CD14-positive monocyte (primary cell): ENCODE results near the gene MPP2. TPM values are rescaled to one million over a fixed set of nuclear protein-coding genes. Genes with fewer than 3 reads are reported as not detected.
A peak's percentile ranks its signal among the peaks of the same experiment; 100 is the strongest.

Experiments
- DNase-seq, 3 donors: peaks; one replicate each; pipeline ENCODE4 v3.0.0-alpha.2; 2011 to 2022
- H2AFZ ChIP-seq: 2 replicates; pipeline ENCODE4 v1.6.0; 2012; ENCODE audit warnings: mild to moderate bottlenecking, low read depth, low read length, inconsistent platforms; ENCODE audit not compliant: insufficient read depth, poor library complexity, severe bottlenecking
- H3K27ac ChIP-seq, 2 donors: 1 replicate in 1 of 2; 2 replicates in 1 of 2; pipeline ENCODE4 v1.5.1; 2012 to 2013; ENCODE audit warnings: low read length in 2 of 2, control low read depth in 1 of 2, inconsistent platforms in 1 of 2, low read depth in 1 of 2, mild to moderate bottlenecking in 1 of 2
- H3K27me3 ChIP-seq, 2 donors: one replicate each; pipeline versions ENCODE4 v1.6.0 to v1.6.1; 2011 to 2013; ENCODE audit warnings: low read length in 2 of 2; ENCODE audit not compliant: control insufficient read depth in 2 of 2, insufficient read depth in 2 of 2
- H3K36me3 ChIP-seq, 2 donors: replicated peaks in 1 of 2; 1 replicate in 1 of 2; 2 replicates in 1 of 2; pipeline versions ENCODE4 v1.5.1 to v1.6.1; 2012 to 2013; ENCODE audit warnings: low read length in 2 of 2, control low read depth in 1 of 2, inconsistent platforms in 1 of 2, mild to moderate bottlenecking in 1 of 2; ENCODE audit not compliant: insufficient read depth in 2 of 2, control insufficient read depth in 1 of 2
- H3K4me1 ChIP-seq, 2 donors: 1 replicate in 1 of 2; 2 replicates in 1 of 2; pipeline versions ENCODE4 v1.5.1 to v1.6.1; 2012 to 2013; ENCODE audit warnings: low read length in 2 of 2, control low read depth in 1 of 2, inconsistent platforms in 1 of 2, mild to moderate bottlenecking in 1 of 2, moderate library complexity in 1 of 2; ENCODE audit not compliant: insufficient read depth in 2 of 2, control insufficient read depth in 1 of 2
- H3K4me2 ChIP-seq: replicated peaks from 2 replicates; pipeline ENCODE3; 2012; ENCODE audit warnings: low read length, moderate library complexity, mild to moderate bottlenecking; ENCODE audit not compliant: poor library complexity, severe bottlenecking; ENCODE audit errors: extremely low read depth
- H3K4me3 ChIP-seq, 3 experiments: fragments of 200-600 bp in 1 of 3; sonication (generic) in 1 of 3; replicated peaks in 1 of 3; 1 replicate in 2 of 3; 2 replicates in 1 of 3; pipeline ENCODE4 v1.5.1; 2011 to 2013; ENCODE audit warnings: low read length in 3 of 3, mild to moderate bottlenecking in 3 of 3, control low read depth in 2 of 3, low read depth in 2 of 3, inconsistent platforms in 1 of 3, moderate library complexity in 1 of 3
- H3K79me2 ChIP-seq: 2 replicates; pipeline ENCODE4 v1.6.0; 2012; ENCODE audit warnings: mild to moderate bottlenecking, control low read depth, inconsistent platforms, low read length, moderate library complexity; ENCODE audit not compliant: insufficient read depth
- H3K9ac ChIP-seq: 2 replicates; pipeline ENCODE4 v1.6.0; 2017; ENCODE audit warnings: low read length, mild to moderate bottlenecking; ENCODE audit not compliant: insufficient read depth, poor library complexity, severe bottlenecking
- H3K9me3 ChIP-seq, 2 donors: replicated peaks in 1 of 2; 1 replicate in 1 of 2; 2 replicates in 1 of 2; pipeline versions ENCODE4 v1.5.1 to v1.6.1; 2012 to 2013; ENCODE audit warnings: low read length in 2 of 2, control low read depth in 1 of 2; ENCODE audit not compliant: control insufficient read depth in 1 of 2, insufficient read depth in 1 of 2
- H4K20me1 ChIP-seq: 2 replicates; pipeline ENCODE4 v1.6.0; 2012; ENCODE audit warnings: mild to moderate bottlenecking, low read length, control low read depth, moderate library complexity; ENCODE audit not compliant: insufficient read depth
- H3K27ac Mint-ChIP-seq, 7 donors: one replicate each; pipeline ENCODE4 v1.8.0; 2020; ENCODE audit warnings: mild to moderate bottlenecking in 7 of 7, mixed read lengths in 7 of 7, moderate library complexity in 6 of 7, inconsistent platforms in 2 of 7
- H3K27me3 Mint-ChIP-seq, 3 donors: one replicate each; pipeline ENCODE4 v1.8.0; 2021 to 2022; ENCODE audit warnings: low read depth in 3 of 3, mild to moderate bottlenecking in 3 of 3, mixed read lengths in 3 of 3, moderate library complexity in 3 of 3, inconsistent platforms in 1 of 3
- H3K36me3 Mint-ChIP-seq, 2 donors: one replicate each; pipeline ENCODE4 v1.8.0; 2020; ENCODE audit warnings: mixed read lengths in 2 of 2, inconsistent platforms in 1 of 2, mild to moderate bottlenecking in 1 of 2
- H3K4me1 Mint-ChIP-seq: one replicate; pipeline ENCODE4 v1.8.0; 2020; ENCODE audit warnings: mild to moderate bottlenecking, mixed read lengths
- H3K4me3 Mint-ChIP-seq, 2 donors: one replicate each; pipeline ENCODE4 v1.8.0; 2020; ENCODE audit warnings: mild to moderate bottlenecking in 2 of 2, mixed read lengths in 2 of 2, moderate library complexity in 1 of 2
- H3K9me3 Mint-ChIP-seq, 7 donors: one replicate each; pipeline ENCODE4 v1.8.0; 2020 to 2022; ENCODE audit warnings: mixed read lengths in 7 of 7, mild to moderate bottlenecking in 6 of 7, moderate library complexity in 6 of 7, inconsistent platforms in 2 of 7
- WGBS: methylation state at CpG from one replicate; pipeline ENCODE4 v1.1.5; 2013; ENCODE audit warnings: missing lambda C conversion rate; ENCODE audit not compliant: insufficient coverage; 5-methylcytosine and 5-hydroxymethylcytosine counted together
- intact Hi-C, 2 donors: fragments of 100-400 bp; cut with micrococcal nuclease; formaldehyde crosslinking; loops; one replicate each; pipeline versions ENCODE4 v1.15.0 to v1.15.1; 2023
- polyA plus RNA-seq, 3 donors: library from polyadenylated mRNA; depleted of rRNA in 1 of 3; unstranded in 2 of 3; stranded (reverse) in 1 of 3; fragments of 300-500 nt in 2 of 3; fragments of >200 nt in 1 of 3; fragmentation: Illumina TruSeq in 2 of 3; gene quantifications; 1 replicate in 2 of 3; 2 replicates in 1 of 3; pipeline ENCODE4 v1.2.3, GENCODE V29; 2012 to 2021
- TF ChIP-seq, protein P1 (sequence below): fragments of 200-600 bp; IDR thresholded peaks from one replicate; pipeline ENCODE4 v1.8.0; 2022; ENCODE audit warnings: antibody characterized with exemption, mild to moderate bottlenecking

MPP2 gene
- polyA plus RNA-seq, 3 donors: not detected

DNA sequence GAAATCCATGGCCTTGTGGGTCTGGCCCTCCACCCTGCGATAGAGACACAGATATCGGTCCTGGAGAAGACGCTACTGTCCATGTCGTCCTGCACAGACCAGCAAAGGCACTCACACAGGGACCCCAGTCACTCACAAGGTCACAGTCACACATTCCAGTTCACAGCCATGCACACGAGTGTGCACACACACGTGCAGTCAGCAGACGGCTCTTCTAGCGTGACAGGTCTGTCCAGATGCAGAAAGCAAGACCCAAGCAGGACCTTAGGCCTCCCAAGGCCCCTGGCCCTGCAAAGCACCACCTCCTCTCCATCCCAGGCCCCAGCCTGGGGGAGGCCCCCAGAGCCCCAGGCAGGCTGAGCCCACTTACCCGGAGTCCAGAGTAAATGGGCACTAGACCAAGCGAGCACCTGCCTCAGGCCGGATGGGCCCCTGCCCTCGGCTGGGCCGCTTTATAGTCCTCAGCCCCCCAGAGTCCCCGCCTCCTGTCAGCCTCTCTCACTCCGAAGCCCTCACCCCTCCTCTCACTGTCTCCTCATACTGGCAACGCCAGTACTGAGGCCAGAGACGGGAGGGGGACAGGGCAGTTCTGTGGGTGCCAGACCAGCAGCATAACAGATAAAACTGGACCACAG, 34.8 kb upstream of the MPP2 start, which contains the start of gene PPY:
PPY (minus strand) TSS at position 426 of the 635 bp plus-strand sequence. CDS start 822 bp downstream, outside the sequence.
- Histone ChIP-seq H3K27ac (no peak within 1 kb of the TSS), H3K4me1 (peaks cover 13 to 21% of the 10 kb centered on the region in 2 donors), H4K20me1 (no peaks in the 10 kb centered on the region), H3K36me3 (no peaks in the 10 kb centered on the region), H2AFZ (no peak within 1 kb of the TSS), H3K9ac (no peak within 1 kb of the TSS), H3K27me3 (peaks cover 0 to 24% of the 10 kb centered on the region in 2 donors), H3K79me2 (no peaks in the 10 kb centered on the region), H3K4me3 (no peak within 1 kb of the TSS), H3K9me3 (no peaks in the 10 kb centered on the region), H3K4me2 (no peak within 1 kb of the TSS)
- TF ChIP-seq, protein P1, sequence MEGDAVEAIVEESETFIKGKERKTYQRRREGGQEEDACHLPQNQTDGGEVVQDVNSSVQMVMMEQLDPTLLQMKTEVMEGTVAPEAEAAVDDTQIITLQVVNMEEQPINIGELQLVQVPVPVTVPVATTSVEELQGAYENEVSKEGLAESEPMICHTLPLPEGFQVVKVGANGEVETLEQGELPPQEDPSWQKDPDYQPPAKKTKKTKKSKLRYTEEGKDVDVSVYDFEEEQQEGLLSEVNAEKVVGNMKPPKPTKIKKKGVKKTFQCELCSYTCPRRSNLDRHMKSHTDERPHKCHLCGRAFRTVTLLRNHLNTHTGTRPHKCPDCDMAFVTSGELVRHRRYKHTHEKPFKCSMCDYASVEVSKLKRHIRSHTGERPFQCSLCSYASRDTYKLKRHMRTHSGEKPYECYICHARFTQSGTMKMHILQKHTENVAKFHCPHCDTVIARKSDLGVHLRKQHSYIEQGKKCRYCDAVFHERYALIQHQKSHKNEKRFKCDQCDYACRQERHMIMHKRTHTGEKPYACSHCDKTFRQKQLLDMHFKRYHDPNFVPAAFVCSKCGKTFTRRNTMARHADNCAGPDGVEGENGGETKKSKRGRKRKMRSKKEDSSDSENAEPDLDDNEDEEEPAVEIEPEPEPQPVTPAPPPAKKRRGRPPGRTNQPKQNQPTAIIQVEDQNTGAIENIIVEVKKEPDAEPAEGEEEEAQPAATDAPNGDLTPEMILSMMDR: no peak
- DNase-seq: no peak
- peaks cover 0 to 8% (median 0%) of the 10 kb centered on the region in 7 donors for H3K9me3 Mint-ChIP-seq
- peaks cover 25% of the 10 kb centered on the region for H3K4me1 Mint-ChIP-seq
- H3K36me3 Mint-ChIP-seq: peaks cover 0 to 2% of the 10 kb centered on the region in 2 donors
- intact Hi-C loops: loop anchor here (5.0 kb wide), 2 partner anchors 100 to 225 kb away; no protein-coding TSS in a partner anchor
- WGBS: 91% methylated on average over 17 of the region's 17 CpGs
- H3K27ac Mint-ChIP-seq: peak within 1 kb of the TSS in 1 of 7 donors; percentile 82
- no peak within 1 kb of the TSS for H3K4me3 Mint-ChIP-seq
- H3K27me3 Mint-ChIP-seq: peaks cover 25 to 33% (median 27%) of the 10 kb centered on the region in 3 donors

DNA sequence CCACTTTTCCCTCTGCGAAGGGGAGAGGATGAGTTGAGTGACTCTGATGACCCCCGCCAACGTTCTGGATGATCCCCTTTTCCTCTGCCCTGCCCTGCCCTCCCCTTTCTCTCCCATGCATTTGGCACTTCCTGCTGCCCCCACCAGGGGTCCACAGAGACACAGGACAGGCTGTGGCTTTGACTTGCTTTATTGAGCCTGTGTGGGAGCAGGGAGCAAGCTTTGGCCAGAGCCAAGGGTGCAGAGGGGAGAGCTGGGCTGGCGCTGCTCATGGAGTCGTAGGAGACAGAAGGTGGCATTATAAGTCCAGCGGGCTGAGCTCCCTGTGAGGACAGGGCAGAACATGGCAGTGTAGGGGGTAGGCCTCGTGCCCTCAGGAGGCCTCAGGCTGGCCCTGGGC, 33.3 kb upstream of the MPP2 start:
- Histone ChIP-seq H3K27ac (no peak overlapping the region), H3K27me3 (peaks cover 0 to 24% of the 10 kb centered on the region in 2 donors), H3K9ac (no peak overlapping the region), H3K4me3 (no peak overlapping the region), H3K79me2 (no peaks in the 10 kb centered on the region), H3K4me1 (peaks cover 13 to 21% of the 10 kb centered on the region in 2 donors), H3K4me2 (no peak overlapping the region), H4K20me1 (no peaks in the 10 kb centered on the region), H3K9me3 (no peaks in the 10 kb centered on the region), H2AFZ (no peak overlapping the region), H3K36me3 (no peaks in the 10 kb centered on the region)
- TF ChIP-seq, protein P1: peak; percentile 47
- no peak overlapping the region for H3K4me3 Mint-ChIP-seq
- WGBS: 78% methylated on average over 3 of the region's 7 CpGs
- H3K27ac Mint-ChIP-seq: no peak overlapping the region
- H3K9me3 Mint-ChIP-seq: peaks cover 0 to 8% (median 0%) of the 10 kb centered on the region in 7 donors
- no peak for DNase-seq
- intact Hi-C loops: loop anchor here (5.0 kb wide), 2 partner anchors 102 to 227 kb away; no protein-coding TSS in a partner anchor
- peaks cover 0 to 3% of the 10 kb centered on the region in 2 donors for H3K36me3 Mint-ChIP-seq
- H3K4me1 Mint-ChIP-seq: peaks cover 22% of the 10 kb centered on the region
- H3K27me3 Mint-ChIP-seq: peaks cover 26 to 38% (median 33%) of the 10 kb centered on the region in 3 donors
